ENCODE results near the gene THUMPD2. TPM values are rescaled to one million over a fixed set of nuclear protein-coding genes. Genes with fewer than 3 reads are reported as not detected.

The THUMPD2 gene, protein sequence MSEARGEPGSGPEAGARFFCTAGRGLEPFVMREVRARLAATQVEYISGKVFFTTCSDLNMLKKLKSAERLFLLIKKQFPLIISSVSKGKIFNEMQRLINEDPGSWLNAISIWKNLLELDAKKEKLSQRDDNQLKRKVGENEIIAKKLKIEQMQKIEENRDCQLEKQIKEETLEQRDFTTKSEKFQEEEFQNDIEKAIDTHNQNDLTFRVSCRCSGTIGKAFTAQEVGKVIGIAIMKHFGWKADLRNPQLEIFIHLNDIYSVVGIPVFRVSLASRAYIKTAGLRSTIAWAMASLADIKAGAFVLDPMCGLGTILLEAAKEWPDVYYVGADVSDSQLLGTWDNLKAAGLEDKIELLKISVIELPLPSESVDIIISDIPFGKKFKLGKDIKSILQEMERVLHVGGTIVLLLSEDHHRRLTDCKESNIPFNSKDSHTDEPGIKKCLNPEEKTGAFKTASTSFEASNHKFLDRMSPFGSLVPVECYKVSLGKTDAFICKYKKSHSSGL
- 9.5 and 13.5 TPM in 2 replicates for total RNA-seq (ENCODE audit: low replicate concordance)

DNA sequence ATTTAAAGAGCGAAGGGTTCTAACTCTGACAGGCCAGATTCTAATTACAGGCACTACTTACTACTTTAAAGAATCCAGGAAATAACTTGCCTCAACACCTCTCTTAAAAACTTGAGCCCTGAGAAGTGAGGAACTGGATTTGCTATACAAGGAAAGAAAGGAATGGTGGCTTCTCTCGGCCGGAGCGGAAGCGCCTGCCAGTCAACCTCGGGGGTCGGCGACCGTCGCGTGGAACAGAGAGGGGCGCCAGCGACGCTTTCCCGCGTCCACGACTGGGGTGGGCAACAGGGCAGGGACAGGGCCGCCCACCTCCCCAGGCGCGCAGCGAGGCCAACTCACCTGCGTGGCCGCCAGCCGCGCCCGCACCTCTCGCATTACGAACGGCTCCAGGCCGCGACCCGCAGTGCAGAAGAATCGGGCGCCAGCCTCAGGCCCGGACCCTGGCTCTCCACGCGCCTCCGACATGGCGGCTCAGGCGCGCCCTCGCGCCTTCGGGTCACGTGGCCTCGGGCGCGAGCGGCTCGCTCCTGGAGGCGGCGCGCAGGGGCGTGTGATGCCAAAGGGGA, at the start of gene THUMPD2:
Gene THUMPD2, minus strand, starts transcription at position 484 of the 566 bp plus-strand sequence. Its CDS starts 19 bp downstream, at position 465.
- peak; percentile 55 for DNase-seq (ENCODE audit: low read depth)
- peak within 1 kb of the TSS; percentile 85 for H3K4me3 ChIP-seq (ENCODE audit: low read depth, low read length)

GRCh38 chr2:39821871-39822270, 42.8 kb upstream of the THUMPD2 start:
- no peak for TF ChIP-seq CTCF (IDR thresholded peaks at IDR 0.05; ENCODE audit: insufficient read depth, low read length)
- DNase-seq (ENCODE audit: low read depth), result no peak
- no peak overlapping the region for H3K4me3 ChIP-seq (ENCODE audit: low read depth, low read length)

More for the DNA sequence above, at the start of gene THUMPD2:
- TF ChIP-seq CTCF (IDR thresholded peaks at IDR 0.05; ENCODE audit: insufficient read depth, low read length), result no peak

- no peak overlapping the region for H3K4me3 ChIP-seq (ENCODE audit: low read depth, low read length)
- DNase-seq (ENCODE audit: low read depth), result no peak
- TF ChIP-seq CTCF (IDR thresholded peaks at IDR 0.05; ENCODE audit: insufficient read depth, low read length), result no peak
Observed at GRCh38 chr2:39816845-39817244, 37.8 kb upstream of the THUMPD2 start.

GRCh38 chr2:39816428-39816827, 37.4 kb upstream of the THUMPD2 start:
- no peak overlapping the region for H3K4me3 ChIP-seq (ENCODE audit: low read depth, low read length)
- TF ChIP-seq CTCF (IDR thresholded peaks at IDR 0.05; ENCODE audit: insufficient read depth, low read length), result no peak
- DNase-seq (ENCODE audit: low read depth), result no peak

DNA sequence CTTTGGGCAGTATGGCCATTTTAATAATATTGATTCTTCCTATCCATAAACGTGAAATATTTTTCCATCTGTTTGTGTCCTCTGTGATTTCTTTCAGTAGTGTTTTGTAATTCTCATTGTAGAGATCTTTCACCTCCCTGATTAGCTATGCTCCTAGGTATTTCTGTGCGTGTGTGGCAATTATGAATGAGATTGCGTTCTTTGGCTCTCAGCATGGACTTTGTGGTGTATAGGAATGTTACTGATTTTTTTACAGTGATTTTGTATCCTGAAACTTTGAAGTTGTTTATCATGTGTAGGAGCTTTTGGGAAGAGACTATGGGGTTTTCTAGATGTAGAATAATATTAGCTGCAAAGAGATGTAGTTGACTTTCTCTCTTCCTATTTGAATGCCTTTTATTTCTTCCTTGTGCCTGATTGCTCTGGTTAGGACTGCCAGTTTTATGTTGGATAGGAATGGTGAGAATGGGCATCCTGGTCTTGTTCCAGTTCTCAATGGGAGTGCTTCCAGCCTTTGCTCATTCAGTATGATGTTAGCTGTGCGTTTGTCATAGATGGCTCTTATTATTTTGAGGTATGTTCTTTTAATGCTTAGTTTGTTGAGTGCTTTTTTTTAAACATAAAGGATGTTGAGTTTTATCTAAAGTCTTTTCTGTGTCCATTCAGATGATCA, 27.0 kb upstream of the THUMPD2 start:
- DNase-seq (ENCODE audit: low read depth), result peak; percentile 25
- no peak for TF ChIP-seq CTCF (IDR thresholded peaks at IDR 0.05; ENCODE audit: insufficient read depth, low read length)
- no peak overlapping the region for H3K4me3 ChIP-seq (ENCODE audit: low read depth, low read length)

DNA sequence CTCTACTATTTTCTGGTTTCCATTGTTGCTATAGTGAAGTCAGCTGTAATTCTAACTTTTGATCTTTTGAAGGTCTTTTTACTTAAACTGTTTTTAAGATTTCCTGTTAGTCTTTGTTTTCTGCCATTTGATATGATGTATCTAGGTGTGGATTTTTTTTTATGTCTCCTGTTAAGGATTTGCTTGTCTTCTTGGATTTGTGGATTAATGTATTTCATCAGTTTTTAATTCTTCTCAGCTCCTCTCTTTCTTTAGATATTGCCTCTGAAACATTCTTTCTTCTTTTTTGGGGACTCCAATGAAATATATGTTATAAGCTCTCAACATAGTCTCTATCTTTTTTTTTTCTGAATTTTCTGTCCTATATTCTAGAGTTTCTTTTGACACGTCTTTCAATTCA, 24.8 kb upstream of the THUMPD2 start:
- H3K4me3 ChIP-seq (ENCODE audit: low read depth, low read length), result no peak overlapping the region
- TF ChIP-seq CTCF (IDR thresholded peaks at IDR 0.05; ENCODE audit: insufficient read depth, low read length), result no peak
- no peak for DNase-seq (ENCODE audit: low read depth)

Measured in fibroblast of the aortic adventitia (primary cell).